ENCODE data around the gene ZFHX3.

DNA sequence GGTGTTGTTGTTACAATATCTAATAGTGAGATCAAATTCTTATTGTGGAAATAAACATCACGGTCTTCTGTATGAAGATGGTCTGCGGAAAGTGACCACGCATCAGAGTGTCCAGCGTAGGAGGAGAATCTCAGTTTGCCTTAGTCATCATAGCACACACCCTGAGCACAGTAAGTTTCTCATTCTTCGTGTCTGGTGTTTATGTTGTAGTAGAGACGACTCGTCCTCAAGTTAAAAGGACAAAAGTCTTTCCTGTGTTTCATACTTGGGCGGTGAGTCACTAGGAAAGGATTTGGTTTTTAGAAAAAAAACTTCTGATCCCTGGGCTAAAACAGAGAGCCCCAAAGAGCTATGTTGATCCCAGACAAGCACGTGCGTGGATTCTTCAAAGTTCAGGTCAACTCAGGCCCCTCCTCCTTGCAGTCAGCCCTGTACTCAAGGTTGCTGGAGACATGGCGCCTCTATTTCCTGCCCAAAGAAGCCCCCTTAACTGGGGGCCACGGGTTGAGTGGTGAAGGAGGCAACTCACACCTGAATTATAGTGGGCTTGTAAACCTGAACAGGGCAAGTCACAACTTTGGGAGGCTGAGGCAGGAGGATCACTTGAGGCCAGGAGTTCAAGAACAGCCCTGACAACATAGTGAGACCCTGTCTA lies 170.4 kb downstream of the ZFHX3 start:
- TF ChIP-seq EZH2 (IDR thresholded peaks at IDR 0.05) (no peak), POLR2AphosphoS5 (IDR thresholded peaks at IDR 0.05; ENCODE audit: borderline replicate concordance, low read depth, low read length) (no peak)

All from SK-N-MC (cell line).